ENCODE results near the gene DMWD. TPM values are rescaled to one million over a fixed set of nuclear protein-coding genes. Genes with fewer than 3 reads are reported as not detected.

Gene DMWD
- total and polyA plus RNA-seq, 2 of the 13 experiments (the other 11 are each of a cell fraction or from before 2014, with no cell fraction given) = 10.3 to 14.9 TPM

GRCh38 chr19:45767410-45767880 lies 25.2 kb downstream of the DMWD start (continued):
- TF ChIP-seq PCBP2 (optimal IDR thresholded peaks at IDR 0.05; ENCODE audit: low read depth, low read length, poor library complexity, severe bottlenecking) (no peak), ZNF574 (CRISPR knock-in tag; IDR thresholded peaks at IDR 0.05) (peak; percentile 5; the same call in 1 of the 2 replicates), BRF2 (CRISPR knock-in tag; IDR thresholded peaks at IDR 0.05) (no peak), HDAC6 (IDR thresholded peaks at IDR 0.05; ENCODE audit: low read depth, low read length) (no peak), YEATS4 (CRISPR knock-in tag; IDR thresholded peaks at IDR 0.05; ENCODE audit: borderline replicate concordance) (0 out of 2 replicates have a peak, but pooled peaks have one; percentile 13), NFKB2 (CRISPR knock-in tag; IDR thresholded peaks at IDR 0.05; ENCODE audit: borderline replicate concordance) (no peak), ZGPAT (CRISPR knock-in tag; IDR thresholded peaks at IDR 0.05) (no peak), ZNF274 (CRISPR knock-in tag; IDR thresholded peaks at IDR 0.05) (no peak), ZNF414 (CRISPR knock-in tag; IDR thresholded peaks at IDR 0.05) (no peak), RXRB (CRISPR knock-in tag; IDR thresholded peaks at IDR 0.05; ENCODE audit: borderline replicate concordance) (no peak), TCF7L2 (IDR thresholded peaks at IDR 0.05; ENCODE audit: low read depth, low read length) (no peak), ZBTB33 (CRISPR knock-in tag; IDR thresholded peaks at IDR 0.05) (no peak), ISX (CRISPR knock-in tag; conservative IDR thresholded peaks at IDR 0.05) (no peak), RCOR2 (CRISPR knock-in tag; IDR thresholded peaks at IDR 0.05) (no peak), TEF (CRISPR knock-in tag; IDR thresholded peaks at IDR 0.05) (no peak), ZNF317 (CRISPR knock-in tag; IDR thresholded peaks at IDR 0.05) (no peak), ZBTB7B (CRISPR knock-in tag; IDR thresholded peaks at IDR 0.05) (no peak), NBN (conservative IDR thresholded peaks at IDR 0.05) (no peak), PHF21A (CRISPR knock-in tag; IDR thresholded peaks at IDR 0.05) (no peak), HMGXB4 (CRISPR knock-in tag; IDR thresholded peaks at IDR 0.05; ENCODE audit: borderline replicate concordance in 1 of 2, low read depth in 1 of 2) (peak in 1 of 2 experiments; percentile 9; a peak in 1 of 4 replicates)
